GM19035 (cell line): ENCODE data around the gene UPF1.

Source experiments
- ATAC-seq: cut with Tn5 transposase; IDR thresholded peaks from one replicate; pipeline ENCODE4 v1.9.1; 2021; ENCODE audit not compliant: unreplicated experiment

Gene UPF1

DNA sequence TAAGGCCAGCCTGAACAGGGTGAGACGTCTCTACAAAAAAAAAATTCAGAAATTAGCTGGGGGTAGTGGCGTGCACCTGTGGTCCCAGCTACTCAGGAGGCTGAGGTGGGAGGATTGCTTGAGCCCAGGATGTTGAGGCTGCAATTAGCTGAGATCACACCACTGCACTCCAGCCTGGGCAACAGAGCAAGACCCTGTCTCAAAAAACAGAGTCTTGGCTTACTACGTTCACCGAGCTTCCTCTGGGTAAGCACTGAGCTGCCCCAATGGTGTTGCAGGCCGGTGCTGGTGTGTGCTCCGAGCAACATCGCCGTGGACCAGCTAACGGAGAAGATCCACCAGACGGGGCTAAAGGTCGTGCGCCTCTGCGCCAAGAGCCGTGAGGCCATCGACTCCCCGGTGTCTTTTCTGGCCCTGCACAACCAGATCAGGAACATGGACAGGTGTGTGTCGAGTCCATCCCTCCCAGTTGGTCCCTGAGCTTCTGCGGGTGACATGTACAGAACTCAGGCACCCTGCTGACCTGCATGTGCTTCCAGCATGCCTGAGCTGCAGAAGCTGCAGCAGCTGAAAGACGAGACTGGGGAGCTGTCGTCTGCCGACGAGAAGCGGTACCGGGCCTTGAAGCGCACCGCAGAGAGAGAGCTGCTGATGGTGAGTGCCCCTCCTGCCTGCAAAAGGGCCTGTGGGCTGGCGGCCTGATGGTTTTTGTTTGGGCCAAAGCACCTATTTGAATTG is 24.1 kb downstream of the UPF1 start:
- ATAC-seq, result no peak

GRCh38 chr19:18856385-18857126 is 24.8 kb downstream of the UPF1 start:
- no peak for ATAC-seq

DNA sequence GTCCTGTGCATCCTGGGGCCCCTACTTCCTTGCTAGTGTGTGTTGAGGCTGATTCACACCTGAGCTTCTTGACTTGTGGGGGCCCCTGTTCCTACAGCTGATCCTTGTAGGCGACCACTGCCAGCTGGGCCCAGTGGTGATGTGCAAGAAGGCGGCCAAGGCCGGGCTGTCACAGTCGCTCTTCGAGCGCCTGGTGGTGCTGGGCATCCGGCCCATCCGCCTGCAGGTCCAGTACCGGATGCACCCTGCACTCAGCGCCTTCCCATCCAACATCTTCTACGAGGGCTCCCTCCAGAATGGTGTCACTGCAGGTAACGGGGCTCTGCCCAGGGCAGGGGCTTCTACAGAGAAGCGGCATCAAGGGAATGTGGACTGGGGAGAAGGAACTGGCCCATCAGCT is 25.5 kb downstream of the UPF1 start:
- no peak for ATAC-seq

DNA sequence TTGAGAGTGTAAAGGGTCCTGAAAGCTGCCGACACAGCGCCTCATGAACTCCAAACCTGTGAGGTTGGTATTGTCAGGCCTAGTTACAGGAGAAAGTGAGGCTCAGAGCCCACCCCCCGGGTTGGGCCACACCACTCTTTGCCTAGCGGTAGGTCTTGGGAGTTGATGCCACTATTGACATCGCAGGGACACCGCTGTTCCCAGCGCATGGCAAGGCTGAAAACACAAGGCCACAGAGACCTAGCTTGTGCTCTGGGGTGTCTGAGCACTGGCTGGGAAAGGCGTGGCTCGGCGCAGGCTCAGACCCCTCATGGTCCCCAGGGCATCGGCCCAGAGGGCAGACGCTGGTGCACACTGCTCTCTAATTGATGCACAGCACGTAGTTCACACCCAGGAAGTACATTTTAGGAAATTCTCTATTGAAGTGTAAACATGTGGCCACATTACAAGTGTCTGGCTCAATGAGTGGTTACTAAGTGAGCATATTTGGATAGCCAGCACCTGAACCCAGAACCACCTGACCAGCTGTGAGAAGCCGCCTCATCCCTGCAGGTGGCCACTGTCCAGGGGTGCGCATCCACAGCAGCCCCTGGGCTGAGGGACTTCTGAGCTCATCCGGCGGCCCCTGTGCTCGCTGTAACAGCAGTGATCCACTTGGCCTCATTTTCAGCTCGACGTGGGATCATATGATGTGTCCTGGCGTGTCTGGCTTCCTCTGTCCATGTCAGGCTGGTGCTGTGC is 27.3 kb downstream of the UPF1 start:
- no peak for ATAC-seq

DNA sequence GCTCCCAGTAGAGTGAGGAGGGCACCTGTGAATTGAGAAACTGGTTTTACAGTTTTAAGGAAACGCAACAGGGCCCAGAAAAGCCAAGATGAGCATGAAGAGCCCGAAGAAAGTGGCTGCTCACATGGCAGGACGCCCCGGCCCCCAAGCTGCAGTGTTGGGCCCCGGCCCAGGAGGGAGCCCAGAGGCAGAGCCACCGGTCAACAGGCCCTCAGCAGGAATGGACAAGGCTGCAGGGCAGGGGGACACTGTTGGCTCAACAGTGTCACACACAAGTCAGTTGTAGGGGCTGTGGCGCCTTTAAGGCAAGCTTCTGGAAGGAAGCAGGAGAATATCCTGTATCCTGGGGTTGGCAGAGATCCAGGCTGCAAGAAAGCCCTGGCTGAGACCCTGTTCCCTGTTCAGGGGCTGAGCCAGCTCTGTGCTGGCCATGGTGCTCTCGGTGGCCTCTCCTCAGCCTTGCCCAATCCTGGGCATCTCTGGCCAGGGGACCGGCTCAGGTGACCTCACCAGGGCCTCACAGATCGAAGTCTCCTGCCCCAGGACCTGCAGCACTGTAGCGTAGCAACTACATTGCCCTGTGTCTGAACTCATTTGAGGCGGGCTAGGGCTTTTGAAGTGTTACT is 28.0 kb downstream of the UPF1 start:
- no peak for ATAC-seq

DNA sequence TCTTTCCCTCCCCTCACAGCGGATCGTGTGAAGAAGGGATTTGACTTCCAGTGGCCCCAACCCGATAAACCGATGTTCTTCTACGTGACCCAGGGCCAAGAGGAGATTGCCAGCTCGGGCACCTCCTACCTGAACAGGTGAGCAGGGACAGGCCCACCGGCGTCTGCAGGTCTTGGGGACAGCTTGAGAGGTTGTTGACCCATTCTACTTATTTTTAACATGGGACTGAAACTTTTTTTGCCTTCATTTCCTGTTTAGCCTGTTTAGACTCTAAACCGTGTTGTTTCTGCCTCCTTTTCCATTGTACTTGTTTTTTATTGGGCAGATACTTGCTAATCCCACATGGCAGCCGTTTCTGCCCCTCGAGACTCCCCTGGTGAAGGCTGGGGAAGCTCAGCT is 28.5 kb downstream of the UPF1 start:
- ATAC-seq, result no peak

DNA sequence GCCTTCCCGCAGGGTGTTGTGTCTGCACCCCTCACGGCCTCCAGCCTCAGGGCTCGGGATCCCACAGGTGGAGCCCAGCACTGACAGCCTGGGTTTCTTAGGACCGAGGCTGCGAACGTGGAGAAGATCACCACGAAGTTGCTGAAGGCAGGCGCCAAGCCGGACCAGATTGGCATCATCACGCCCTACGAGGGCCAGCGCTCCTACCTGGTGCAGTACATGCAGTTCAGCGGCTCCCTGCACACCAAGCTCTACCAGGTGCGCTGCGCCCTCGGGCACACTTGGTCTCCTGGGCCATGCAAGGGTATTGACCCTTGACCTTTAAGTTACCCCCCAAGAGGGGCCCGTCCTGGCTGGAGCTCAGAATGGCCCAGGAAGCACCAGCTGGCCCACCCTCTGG is 29.0 kb downstream of the UPF1 start:
- no peak for ATAC-seq

DNA sequence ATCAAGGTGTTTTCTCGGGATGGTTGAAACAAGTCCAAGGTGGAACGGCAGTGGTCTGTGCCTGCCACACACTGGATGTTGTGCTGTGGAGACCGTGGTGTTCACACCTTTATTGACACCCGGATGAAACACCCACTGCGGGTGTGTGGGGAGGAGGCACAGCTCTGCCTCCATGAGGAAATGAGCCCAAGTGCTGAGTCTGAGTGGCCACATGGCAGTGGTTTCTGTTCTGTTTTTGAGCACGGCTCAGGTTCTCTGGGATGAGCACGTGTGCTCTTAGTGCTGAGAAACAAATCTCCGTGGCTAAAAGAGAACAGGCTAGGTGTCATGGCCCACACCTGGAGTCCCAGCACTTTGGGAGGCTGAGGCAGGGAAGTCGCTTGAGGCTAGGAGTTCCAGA is 29.5 kb downstream of the UPF1 start:
- ATAC-seq, result no peak

GRCh38 chr19:18861917-18862316 is 30.2 kb downstream of the UPF1 start:
- ATAC-seq, result no peak

- ATAC-seq, result no peak
Measured at GRCh38 chr19:18862976-18863842, 31.4 kb downstream of the UPF1 start.

- ATAC-seq, result no peak
Measured at GRCh38 chr19:18863843-18864362, 32.1 kb downstream of the UPF1 start.

GRCh38 chr19:18865106-18865972 is 33.6 kb downstream of the UPF1 start:
- no peak for ATAC-seq

DNA sequence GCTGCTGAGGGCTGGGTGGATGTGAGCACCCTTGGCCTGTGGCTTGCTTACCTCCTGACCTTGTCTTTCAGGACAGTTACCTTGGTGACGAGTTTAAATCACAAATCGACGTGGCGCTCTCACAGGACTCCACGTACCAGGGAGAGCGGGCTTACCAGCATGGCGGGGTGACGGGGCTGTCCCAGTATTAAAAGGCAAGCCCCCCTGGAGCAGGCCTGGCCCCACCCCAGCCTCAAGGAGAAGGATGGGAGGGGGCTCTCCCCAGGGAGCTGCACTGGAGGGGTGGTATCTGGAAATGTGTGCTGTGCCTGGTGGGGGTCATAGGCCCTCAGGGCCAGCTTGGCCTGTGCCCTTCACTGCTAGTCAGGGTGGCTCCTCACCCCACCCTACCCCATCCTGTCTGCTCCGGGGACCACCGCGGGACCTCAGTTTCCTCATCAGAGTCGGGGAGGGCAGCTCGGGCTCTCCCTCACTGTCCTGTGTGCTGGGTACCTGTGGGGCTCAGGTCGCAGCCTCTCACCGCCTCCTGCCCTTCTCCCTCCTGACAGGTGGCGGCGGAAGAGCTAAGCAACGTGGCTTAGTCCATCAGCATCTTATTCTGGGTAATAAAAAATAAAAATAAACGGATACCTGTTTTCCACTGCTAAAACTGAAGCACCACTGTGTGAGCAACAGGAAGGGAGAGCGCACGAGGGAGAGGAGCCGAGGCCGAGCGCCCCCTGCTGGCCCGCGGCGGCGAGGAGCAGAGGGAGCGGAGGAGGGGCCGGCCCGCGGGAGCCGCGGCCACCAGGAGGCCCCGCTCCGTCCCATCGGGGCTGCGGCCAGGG is 34.4 kb downstream of the UPF1 start:
- no peak for ATAC-seq

DNA sequence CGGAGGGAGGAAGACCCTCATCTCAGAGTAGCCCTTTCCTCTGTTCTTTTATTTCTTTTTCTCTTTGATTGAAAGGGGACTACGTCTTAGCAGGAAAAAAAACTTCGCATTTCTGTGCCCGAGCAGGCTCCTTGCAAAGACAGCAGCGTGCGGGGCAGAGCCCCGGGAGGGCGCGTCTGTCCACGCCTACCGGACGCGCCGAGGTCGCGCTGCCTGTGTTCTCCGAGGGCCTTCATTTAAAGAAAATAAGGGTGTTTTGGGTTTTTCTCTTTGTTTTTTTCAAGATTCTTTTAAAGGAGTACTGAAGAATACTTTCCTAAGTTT is 35.0 kb downstream of the UPF1 start:
- ATAC-seq, result no peak

DNA sequence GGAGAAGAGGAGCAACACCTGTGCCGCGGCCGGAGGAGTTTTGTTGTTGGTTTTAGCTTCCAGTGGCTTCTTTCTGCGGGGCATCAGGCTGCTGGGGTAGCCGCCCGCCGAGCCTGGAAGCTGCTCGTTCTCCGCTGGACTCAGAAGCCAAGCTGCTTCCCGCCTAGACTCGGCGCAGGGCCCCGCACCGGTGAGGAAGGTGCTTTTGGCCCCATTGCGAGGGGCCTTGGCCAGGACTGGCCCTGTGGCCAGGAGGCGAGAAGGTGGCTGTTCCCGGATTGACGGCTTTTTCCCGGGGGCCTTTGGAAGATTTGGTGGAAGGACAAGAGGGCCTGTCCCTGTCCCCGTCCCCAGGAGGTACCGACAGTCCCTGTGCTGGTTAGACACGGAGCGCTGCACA is 35.4 kb downstream of the UPF1 start:
- ATAC-seq, result no peak

DNA sequence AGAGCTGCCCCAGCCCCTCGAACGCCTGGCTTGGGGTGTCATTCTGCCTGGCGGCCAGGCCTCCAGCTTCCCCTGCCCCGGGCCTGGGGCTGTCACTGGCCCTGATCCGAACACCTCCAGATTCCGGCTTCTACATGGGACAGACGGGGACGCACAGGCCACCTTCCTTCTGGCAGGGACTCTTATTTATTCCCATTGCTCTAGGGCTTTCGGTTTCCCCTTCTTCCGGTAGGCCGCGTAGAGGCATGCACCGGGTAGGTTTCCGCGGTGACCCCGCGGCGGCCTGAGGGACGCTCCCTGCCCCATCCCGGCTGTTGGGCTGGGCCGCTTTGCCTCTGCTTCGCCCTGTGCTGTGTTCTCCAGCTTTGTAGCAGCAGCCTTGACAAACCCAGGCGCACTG is 36.0 kb downstream of the UPF1 start:
- ATAC-seq, result no peak

DNA sequence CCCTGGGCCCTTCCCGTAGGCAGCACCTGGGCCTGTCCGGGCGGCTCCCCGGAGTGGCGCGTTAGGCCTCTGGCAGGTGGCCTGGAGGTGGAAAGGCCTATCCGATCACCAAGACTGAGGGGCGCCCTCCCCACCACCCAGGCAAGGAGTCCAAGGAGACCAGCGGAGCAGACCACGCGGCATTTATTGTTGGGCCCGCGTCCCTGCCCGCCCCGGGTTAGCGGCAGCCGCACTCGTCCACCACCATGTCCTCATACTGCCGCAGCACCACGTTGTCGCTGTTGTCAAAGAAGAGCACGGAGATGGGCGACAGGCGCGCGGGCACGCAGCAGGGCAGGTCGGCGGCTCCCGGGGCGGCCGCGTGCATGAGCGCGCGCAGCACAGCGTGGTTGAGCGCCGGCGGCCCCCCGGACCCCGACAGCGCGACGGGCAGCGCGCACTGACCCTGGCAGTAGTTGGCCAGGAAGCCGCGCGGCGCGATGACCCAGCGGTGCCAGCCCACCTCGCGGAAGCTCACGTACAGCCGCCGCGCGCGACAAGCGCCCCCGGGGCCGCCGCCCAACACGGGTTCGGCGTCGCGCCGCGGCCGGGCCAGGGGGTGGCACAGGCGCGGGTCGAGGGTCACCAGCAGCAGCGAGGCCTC is 36.7 kb downstream of the UPF1 start:
- no peak for ATAC-seq

- ATAC-seq, result no peak
Measured at GRCh38 chr19:18869023-18869618, 37.4 kb downstream of the UPF1 start.
